GM18507 (cell line): Measurements from ENCODE around the gene DOCK4.

Experiments
- DNase-seq: peaks from one replicate; pipeline ENCODE4 v3.0.0; 2011; ENCODE audit warnings: low read depth; ENCODE audit not compliant: insufficient read length; ENCODE audit errors: extremely low spot score
- FAIRE-seq: peaks from 2 replicates; lab custom pipeline; 2011; peaks lifted over from hg19 to GRCh38; lab: Jason Lieb, UNC

Gene DOCK4

DNA sequence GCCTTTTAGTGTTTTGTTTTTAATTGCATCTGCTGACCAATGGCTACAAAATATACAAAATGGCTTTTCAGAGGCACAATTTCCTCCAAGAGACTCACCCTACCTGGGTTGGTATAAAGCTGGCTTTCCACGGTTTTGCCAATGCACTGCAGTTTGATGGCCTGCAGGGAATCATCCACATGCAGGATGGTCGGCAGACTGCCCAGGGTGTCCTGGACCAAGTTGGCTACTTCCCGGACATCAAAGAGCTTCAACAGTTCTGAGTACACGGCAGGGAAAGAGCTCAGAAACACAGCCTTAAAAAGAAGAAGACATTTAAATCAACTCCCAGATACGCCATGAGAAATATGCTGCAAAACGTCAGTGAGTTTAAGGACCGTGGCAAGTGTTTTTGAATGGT, 342.9 kb downstream of the DOCK4 start:
- FAIRE-seq = no peak
- no peak for DNase-seq

DNA sequence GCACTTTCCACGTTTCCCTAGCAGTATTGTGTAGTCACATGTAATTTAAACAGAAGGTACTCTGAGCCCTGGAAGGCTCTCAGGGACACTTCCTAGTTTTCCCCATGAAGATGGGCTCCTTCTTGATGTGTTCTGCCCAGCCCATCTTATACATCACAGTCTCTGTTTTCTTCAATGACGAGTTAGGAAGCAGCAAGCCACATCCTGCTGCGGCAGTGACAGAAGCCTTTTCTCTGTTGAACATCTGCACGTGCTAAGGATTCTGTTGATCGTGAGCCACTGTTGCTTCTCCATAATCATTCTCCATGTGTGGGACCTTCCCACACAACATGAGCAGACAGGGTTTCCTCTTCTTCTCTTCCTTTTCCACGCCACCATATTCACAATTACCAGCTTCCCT, 346.0 kb downstream of the DOCK4 start:
- DNase-seq (no peak), FAIRE-seq (no peak)

DNA sequence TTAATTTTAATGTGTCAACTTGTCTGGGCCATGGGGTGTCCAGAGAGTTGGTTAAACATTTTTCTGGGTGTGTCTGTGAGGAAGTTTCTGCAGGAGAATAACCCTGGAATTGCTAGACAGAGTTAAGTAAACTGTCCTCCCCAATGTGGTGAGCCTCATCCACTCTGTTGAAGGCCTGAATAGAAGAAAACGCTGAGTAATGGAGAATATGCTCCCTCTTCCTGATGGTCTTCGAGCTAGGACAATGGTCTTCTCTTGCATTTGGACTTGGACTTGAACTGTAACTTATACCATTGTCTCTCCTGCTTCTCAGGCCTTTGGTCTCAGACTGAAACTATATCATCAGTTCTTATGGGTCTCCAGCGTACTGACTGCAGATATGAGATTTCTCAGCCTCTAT, 347.9 kb downstream of the DOCK4 start:
- no peak for FAIRE-seq
- DNase-seq = no peak

DNA sequence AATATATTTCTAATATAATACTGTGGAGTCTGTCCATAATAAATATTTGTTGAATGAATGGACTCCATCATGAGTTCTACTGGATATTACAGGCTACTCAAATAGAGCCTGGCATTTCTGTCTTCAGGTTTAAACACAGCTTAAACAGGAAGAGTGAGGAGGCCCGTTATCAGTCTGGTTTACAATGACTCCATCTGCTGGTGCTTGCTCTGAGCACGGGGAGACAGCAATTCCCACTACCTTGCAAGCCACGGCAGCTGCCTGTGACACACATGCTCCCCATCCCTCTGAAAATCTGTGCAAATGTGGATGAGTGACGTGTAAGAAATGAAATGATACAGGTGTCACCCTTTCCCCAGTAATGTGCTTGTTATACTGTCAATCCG, 350.4 kb downstream of the DOCK4 start:
- no peak for DNase-seq
- no peak for FAIRE-seq

GRCh38 chr7:111855161-111855841, 350.9 kb downstream of the DOCK4 start:
- DNase-seq (no peak), FAIRE-seq (no peak)

- DNase-seq (no peak), FAIRE-seq (no peak)
Measured at GRCh38 chr7:111853201-111853990, 352.8 kb downstream of the DOCK4 start.

GRCh38 chr7:111852081-111852480, 354.1 kb downstream of the DOCK4 start:
- FAIRE-seq (no peak), DNase-seq (no peak)

DNA sequence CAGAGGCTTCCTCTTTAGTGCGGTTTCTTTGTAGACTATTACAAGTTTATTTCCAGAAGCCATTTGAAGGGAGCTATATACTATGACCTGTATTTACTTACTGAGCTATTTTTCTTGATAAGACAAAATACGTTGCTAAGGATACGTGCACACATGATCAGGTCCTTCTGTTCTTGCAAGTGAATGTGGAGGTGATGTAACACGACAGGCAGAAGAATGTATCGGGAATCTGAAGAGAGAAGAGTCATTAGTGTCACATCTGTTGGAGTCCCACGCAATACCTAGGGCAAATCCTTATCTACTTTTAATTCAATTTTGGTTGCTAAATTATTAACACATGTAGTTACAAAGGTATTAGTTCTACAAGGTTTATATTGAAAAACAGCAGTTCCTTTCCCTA, 359.3 kb downstream of the DOCK4 start:
- no peak for FAIRE-seq
- DNase-seq = no peak

DNA sequence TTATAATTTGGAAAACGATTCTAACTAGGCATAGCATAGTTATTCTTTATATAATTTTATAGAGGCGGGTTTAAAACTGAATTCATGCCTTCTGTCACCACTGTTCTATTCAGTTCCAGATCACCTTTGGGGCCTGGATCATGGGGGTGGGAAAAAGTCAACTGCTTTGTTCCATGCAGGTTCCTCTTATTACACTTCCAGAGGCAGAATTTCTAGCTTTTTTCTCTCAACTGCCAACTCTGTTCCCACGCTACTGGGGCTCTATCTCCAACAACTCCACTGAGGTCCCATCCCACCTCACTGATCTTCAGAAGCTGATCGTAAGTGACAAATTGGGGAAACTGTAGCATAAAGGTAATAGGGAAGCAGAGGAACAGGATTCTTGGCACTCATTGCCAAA, 360.3 kb downstream of the DOCK4 start:
- no peak for DNase-seq
- FAIRE-seq = no peak

DNA sequence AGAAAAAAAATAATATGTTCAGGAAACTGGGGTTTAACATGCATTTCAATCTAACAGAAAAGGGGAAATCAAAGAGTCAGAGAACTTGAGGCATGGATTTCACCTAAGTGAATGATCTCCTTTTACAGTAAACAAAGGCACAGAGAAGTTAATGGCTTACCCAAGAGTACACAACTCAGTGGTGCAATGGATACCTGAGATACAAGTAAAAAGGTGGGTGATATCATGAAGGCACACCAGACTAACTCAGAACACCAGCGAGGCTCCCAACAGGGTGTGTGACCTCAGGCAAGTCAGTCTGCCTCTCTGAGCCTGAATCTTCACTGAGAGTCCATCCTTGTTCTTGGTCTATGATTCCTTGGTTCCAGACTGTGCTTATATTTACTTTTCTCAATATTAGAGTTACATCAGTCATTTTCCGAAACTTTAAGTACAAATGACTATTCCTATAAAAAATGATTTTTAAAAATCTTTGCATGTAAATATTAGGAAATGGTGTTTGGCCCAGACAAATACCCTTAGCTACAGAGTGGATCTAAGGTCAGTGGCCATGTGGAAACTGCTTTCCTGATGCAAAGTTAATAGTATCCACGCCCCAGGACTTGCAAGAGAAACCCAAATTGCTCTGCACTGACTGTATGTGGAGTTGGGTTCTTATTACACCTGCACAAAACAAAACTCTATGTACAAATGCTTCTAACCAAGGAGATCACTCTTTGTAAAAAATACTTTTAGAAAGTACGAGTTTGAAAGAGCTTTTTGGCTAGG, 361.1 kb downstream of the DOCK4 start:
- FAIRE-seq = no peak
- no peak for DNase-seq

DNA sequence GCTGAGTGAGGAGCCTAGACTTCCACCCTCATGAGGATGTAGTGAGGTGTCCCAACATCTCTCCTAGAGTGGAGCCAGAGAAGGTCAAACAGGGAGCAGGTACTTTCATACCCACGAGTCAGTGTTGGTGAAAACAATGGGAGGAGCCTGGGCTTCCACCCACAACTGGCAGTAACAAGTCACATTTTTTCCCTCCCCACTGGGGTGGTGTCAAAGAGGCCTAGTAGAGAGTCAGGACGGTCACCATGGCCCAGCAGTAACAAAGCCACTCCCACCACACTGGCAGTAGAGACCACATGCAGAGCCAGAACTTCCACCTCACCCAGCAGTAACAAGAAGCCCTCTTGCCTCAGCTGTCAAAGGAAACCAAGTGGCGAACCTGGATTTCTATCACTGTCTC, 363.7 kb downstream of the DOCK4 start:
- FAIRE-seq (no peak), DNase-seq (no peak)

DNA sequence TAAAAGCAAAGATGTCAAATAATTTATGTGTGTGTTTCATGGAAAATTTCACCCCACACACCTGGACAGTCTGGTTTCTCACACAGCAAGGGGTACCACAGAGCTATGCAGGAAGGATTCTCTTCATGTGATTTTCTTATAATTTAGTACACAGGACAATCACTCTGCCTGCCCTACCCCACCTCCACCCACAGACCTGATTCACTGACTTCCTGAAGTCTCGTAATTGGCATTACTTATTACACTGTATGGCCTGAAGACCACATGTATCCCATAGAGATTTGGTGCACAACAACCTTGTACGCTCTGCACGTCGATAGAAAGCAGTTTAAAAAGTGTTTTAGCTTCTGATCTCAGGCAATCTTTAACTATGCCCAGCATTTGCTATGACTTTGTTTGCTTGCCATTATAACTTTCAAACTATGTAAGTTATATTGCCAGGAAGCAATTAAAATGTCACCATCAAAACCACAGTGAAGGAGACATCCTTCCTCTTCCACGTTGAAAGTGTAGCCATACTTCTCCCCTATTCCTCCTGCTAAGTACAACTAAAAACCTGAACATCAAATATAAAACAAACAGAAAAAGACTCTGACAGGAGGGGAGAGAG, 364.5 kb downstream of the DOCK4 start:
- DNase-seq (no peak), FAIRE-seq (no peak)

DNA sequence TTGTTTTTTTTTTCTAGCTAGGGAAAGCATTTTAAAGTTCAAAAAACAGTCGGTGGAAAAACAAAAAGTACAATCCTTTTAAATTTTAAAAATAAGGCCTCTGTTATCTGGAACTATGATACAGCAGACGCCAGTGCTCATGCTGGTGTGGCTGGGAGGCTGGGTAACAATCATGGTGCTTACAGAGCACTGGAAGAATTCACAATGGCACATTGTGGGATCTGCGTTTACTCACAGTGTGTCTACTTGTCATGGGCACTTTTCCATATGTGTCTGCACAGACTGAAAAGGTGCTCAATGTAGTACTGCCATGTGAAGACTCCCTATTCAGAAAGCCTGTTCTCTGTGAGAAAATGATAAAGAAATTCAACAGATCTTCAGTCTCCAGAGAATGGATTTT, 365.7 kb downstream of the DOCK4 start:
- no peak for FAIRE-seq
- no peak for DNase-seq

DNA sequence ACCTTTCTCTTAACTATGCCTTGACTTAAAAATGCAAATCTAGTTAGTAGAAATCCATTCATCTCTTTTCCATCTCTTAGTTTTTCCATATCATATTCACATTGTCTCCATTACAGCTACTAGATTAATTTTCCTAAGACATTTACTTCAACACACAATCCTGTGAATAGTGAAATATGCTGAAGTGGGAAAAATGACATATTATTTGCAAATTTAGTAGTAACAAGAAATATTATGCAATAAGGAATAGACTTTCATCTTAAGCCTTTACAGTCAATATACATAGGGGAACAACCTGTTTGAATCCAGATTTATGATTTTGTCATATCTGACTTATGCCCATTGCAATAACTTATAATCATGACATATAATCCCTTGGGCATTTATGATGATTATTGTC, 366.9 kb downstream of the DOCK4 start:
- DNase-seq = no peak
- no peak for FAIRE-seq

GRCh38 chr7:111836592-111836991, 369.6 kb downstream of the DOCK4 start:
- DNase-seq = no peak
- no peak for FAIRE-seq

GRCh38 chr7:111835066-111835465, 371.1 kb downstream of the DOCK4 start:
- FAIRE-seq (no peak), DNase-seq (no peak)

DNA sequence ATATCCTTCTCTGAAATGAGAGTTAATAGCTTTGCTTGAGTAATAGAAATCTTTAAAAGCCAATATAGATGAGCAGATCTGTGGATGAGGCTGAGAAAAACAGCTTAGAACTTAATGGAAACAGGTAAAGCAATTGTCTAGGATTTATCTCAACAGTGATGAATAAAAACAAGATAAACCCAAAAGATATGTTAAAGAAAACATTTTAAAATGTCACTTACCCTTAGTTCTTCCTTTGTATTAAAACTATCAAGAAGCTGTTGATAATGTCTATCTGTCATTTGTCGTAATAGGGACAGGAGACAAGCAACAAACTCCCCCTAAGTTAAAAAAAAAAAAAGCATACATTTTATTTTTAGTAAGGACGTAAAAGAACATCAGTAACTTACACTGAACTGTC, 371.8 kb downstream of the DOCK4 start:
- FAIRE-seq = no peak

GRCh38 chr7:111833466-111833865, 372.7 kb downstream of the DOCK4 start:
- DNase-seq = no peak
- no peak for FAIRE-seq

More for the DNA sequence above, 371.8 kb downstream of the DOCK4 start:
- DNase-seq = no peak

DNA sequence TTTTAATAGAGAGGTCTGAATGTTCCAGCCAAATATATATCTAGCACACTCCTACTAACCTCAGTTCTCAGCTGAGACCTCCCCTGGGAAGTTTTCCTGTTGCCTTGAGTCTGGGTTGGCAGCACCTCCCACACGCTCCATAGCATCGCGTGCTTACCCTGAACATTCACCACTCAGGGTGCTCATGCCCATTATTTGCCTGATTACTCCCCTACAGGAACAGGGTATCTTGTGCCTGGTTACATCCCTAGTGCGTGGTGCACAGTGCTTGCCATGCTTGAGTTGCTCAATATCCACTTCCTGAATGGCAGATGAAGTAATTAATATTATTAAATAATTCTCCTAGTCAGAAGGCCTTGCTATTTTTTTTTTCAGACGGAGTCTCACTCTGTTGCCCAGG, 374.0 kb downstream of the DOCK4 start:
- no peak for DNase-seq
- FAIRE-seq = no peak

DNA sequence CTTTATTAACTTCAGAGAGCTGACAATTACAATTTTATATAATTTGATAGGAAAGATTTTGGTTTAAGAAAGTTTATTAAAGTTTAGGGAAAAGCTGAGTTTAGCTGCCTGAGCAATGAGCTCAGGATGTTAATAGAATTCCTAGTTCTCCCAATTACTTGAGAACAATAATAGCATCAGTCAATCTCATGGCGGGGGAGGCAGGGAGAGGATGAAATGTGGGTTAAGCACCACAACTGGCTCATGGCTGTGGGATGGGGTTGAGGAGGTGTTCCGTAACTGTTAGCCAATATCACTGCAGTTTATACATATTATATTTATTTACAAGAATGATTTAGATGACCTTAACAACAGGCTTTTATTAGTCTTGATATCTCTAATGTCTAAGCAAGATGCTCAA, 377.0 kb downstream of the DOCK4 start:
- DNase-seq = no peak
- FAIRE-seq = no peak
